HepG2 (cell line): Measurements from ENCODE around the gene PRR36. TPM values are rescaled to one million over a fixed set of nuclear protein-coding genes. Genes with fewer than 3 reads are reported as not detected.
A peak's percentile ranks its signal among the peaks of the same experiment; 100 is the strongest.

Source experiments
- FOXC1 ChIP-seq: sonication (generic); formaldehyde crosslinking; IDR thresholded peaks from 2 replicates; pipeline ENCODE4 v1.8.0; 2022; ENCODE audit warnings: mild to moderate bottlenecking, missing genetic modification reagents, borderline replicate concordance
- MAZ ChIP-seq, 2 experiments: sonication (generic) in 1 of 2; formaldehyde crosslinking in 1 of 2; IDR thresholded peaks; 2 replicates each; pipeline versions ENCODE4 v1.5.0 to v1.6.1; 2012 to 2020; ENCODE audit warnings: low read depth in 2 of 2, mild to moderate bottlenecking in 2 of 2, borderline replicate concordance in 1 of 2, improper control_type of control experiment in 1 of 2, low read length in 1 of 2, missing genetic modification reagents in 1 of 2, moderate library complexity in 1 of 2
- MIER2 ChIP-seq: IDR thresholded peaks from 2 replicates; pipeline ENCODE4 v1.6.1; 2016; ENCODE audit warnings: missing biosample characterization, missing genetic modification reagents
- NCOA1 ChIP-seq: sonication (generic); formaldehyde crosslinking; IDR thresholded peaks from 2 replicates; pipeline ENCODE4 v1.9.0; 2021; ENCODE audit warnings: missing genetic modification reagents
- RFX1 ChIP-seq: fragments of 450-650 bp; IDR thresholded peaks from 2 replicates; pipeline ENCODE4 v1.6.1; 2017
- SCMH1 ChIP-seq: sonication (generic); formaldehyde crosslinking; IDR thresholded peaks from 2 replicates; pipeline ENCODE4 v1.9.0; 2021; ENCODE audit warnings: missing genetic modification reagents, mild to moderate bottlenecking, borderline replicate concordance
- SOX13 ChIP-seq, 3 experiments: fragments of 450-650 bp in 1 of 3; sonication (generic) in 1 of 3; formaldehyde crosslinking in 1 of 3; IDR thresholded peaks in 2 of 3; conservative IDR thresholded peaks in 1 of 3; 2 replicates each; pipeline versions ENCODE4 v1.5.0 to v1.6.1; 2016 to 2020; ENCODE audit warnings: antibody characterized with exemption in 1 of 3, mild to moderate bottlenecking in 1 of 3, missing compliant biosample characterization in 1 of 3, missing genetic modification reagents in 1 of 3, moderate library complexity in 1 of 3
- ZNF143 ChIP-seq: sonication (generic); formaldehyde crosslinking; IDR thresholded peaks from 2 replicates; pipeline ENCODE4 v1.4.0; 2020; ENCODE audit warnings: missing genetic modification reagents
- ZNF260 ChIP-seq: sonication (generic); formaldehyde crosslinking; IDR thresholded peaks from 2 replicates; pipeline ENCODE4 v1.4.0; 2020; ENCODE audit warnings: missing genetic modification reagents, low read depth, mild to moderate bottlenecking, borderline replicate concordance
- ZNF282 ChIP-seq: fragments of 450-650 bp; IDR thresholded peaks from 2 replicates; pipeline ENCODE4 v1.6.1; 2018; ENCODE audit not compliant: partially characterized antibody
- ZNF333 ChIP-seq: sonication (generic); formaldehyde crosslinking; IDR thresholded peaks from 2 replicates; pipeline ENCODE4 v1.4.0; 2020; ENCODE audit warnings: mild to moderate bottlenecking, missing genetic modification reagents, borderline replicate concordance
- ZNF660 ChIP-seq: sonication (generic); formaldehyde crosslinking; IDR thresholded peaks from 2 replicates; pipeline ENCODE4 v1.5.1; 2020; ENCODE audit warnings: mild to moderate bottlenecking, low read depth, missing genetic modification reagents, borderline replicate concordance
- polyA plus RNA-seq, 8 experiments: library from polyadenylated mRNA; depleted of rRNA in 3 of 8; stranded (reverse) in 7 of 8; unstranded in 1 of 8; fragments of >200 nt; fragmentation: Illumina TruSeq in 4 of 8; extraction: Trizol in 4 of 8; gene quantifications; 2 replicates each; pipeline versions ENCODE4 v1.2.1 to v1.2.3, GENCODE V29; 2011 to 2016; ENCODE audit warnings: low read depth in 4 of 8, missing spikeins in 1 of 8, mixed read lengths in 1 of 8; ENCODE audit not compliant: insufficient read depth in 1 of 8
- total RNA-seq, 5 experiments: library from RNA; depleted of rRNA; stranded (reverse); fragments of >200 nt; fragmentation: Illumina TruSeq; extraction: Trizol; gene quantifications; 2 replicates each; pipeline ENCODE4 v1.2.3, GENCODE V29; 2016; ENCODE audit warnings: low read depth in 1 of 5
- TF ChIP-seq, protein P1 (sequence below): IDR thresholded peaks from 2 replicates; pipeline ENCODE4 v1.4.0; 2020; ENCODE audit warnings: mild to moderate bottlenecking, missing genetic modification reagents
- TF ChIP-seq, protein P2 (sequence below): sonication (generic); formaldehyde crosslinking; IDR thresholded peaks from 2 replicates; pipeline ENCODE4 v1.8.0; 2022; ENCODE audit warnings: mild to moderate bottlenecking, missing genetic modification reagents, moderate library complexity
- TF ChIP-seq, protein P3 (sequence below): sonication (generic); formaldehyde crosslinking; IDR thresholded peaks from 2 replicates; pipeline ENCODE4 v1.5.1; 2020; ENCODE audit warnings: mild to moderate bottlenecking, moderate library complexity, missing genetic modification reagents
- TF ChIP-seq, protein P4 (sequence below): sonication (generic); formaldehyde crosslinking; IDR thresholded peaks from 2 replicates; pipeline ENCODE4 v1.4.0; 2020; ENCODE audit warnings: mild to moderate bottlenecking, missing genetic modification reagents

Gene PRR36
- total and polyA plus RNA-seq, 2 of the 13 experiments (the other 11 are each of a cell fraction or from before 2014, with no cell fraction given): 0.07 to 0.17 TPM

DNA sequence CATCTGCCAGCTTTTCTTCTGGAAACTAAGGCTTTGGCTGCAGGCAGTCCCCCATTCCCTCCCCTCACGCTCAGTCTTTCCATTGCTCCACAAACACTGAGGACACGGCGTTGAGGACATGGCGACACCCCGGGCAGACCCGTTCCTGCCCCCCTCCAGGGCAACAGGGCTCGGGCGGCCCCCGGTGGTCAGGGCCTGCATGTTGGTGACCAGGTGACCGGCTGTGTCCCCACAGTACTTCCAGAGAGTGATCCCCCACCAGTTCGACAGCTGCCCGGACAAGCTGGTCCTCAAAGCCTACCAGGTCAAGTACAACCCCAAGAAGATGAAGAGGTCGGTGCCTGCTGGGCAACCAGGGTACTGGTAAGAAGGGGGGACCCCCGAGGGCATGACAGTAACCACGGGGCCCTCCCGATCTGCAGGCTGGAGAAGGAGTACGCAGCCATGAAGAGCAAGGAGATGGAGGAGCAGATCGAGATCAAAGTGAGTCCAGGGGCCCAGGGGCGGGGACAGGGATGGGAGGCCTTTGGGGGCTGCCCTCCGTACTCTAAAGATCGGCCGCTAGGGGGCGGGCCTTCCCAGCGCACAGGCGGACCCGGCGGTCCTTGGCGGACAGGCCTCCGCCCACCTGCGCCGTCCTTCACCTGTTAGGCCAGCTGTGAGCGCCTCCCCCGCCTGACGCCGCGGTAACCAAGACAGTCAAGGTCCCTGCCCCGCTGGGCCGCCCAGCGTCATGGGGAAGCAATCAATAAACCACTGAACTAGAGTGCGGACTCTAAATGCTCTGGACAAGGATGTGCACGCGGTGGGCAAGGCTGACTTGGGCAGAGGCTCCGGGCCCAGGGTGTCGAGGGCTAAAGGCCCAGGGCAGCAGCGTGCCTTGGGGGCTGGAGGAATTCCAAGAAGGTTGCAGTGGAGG lies 21.1 kb downstream of the PRR36 start (continued):
- TF ChIP-seq, protein P1, sequence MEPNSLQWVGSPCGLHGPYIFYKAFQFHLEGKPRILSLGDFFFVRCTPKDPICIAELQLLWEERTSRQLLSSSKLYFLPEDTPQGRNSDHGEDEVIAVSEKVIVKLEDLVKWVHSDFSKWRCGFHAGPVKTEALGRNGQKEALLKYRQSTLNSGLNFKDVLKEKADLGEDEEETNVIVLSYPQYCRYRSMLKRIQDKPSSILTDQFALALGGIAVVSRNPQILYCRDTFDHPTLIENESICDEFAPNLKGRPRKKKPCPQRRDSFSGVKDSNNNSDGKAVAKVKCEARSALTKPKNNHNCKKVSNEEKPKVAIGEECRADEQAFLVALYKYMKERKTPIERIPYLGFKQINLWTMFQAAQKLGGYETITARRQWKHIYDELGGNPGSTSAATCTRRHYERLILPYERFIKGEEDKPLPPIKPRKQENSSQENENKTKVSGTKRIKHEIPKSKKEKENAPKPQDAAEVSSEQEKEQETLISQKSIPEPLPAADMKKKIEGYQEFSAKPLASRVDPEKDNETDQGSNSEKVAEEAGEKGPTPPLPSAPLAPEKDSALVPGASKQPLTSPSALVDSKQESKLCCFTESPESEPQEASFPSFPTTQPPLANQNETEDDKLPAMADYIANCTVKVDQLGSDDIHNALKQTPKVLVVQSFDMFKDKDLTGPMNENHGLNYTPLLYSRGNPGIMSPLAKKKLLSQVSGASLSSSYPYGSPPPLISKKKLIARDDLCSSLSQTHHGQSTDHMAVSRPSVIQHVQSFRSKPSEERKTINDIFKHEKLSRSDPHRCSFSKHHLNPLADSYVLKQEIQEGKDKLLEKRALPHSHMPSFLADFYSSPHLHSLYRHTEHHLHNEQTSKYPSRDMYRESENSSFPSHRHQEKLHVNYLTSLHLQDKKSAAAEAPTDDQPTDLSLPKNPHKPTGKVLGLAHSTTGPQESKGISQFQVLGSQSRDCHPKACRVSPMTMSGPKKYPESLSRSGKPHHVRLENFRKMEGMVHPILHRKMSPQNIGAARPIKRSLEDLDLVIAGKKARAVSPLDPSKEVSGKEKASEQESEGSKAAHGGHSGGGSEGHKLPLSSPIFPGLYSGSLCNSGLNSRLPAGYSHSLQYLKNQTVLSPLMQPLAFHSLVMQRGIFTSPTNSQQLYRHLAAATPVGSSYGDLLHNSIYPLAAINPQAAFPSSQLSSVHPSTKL: peak; percentile 83
- TF ChIP-seq ZNF282 (no peak), ZNF260 (CRISPR knock-in tag) (no peak), RFX1 (peak; percentile 67), SOX13 (IDR thresholded peaks at IDR 0.05) (no peak), SOX13 (CRISPR knock-in tag; conservative IDR thresholded peaks at IDR 0.05 in 1 of 2, IDR thresholded peaks at IDR 0.05 in 1 of 2) (peak in 1 of 2 experiments; percentile 66; a peak in 2 of 4 replicates), MIER2 (CRISPR knock-in tag) (peak; percentile 75), FOXC1 (peak; percentile 96), SCMH1 (CRISPR knock-in tag) (no peak), ZNF143 (CRISPR knock-in tag) (peak; percentile 24; the same call in 1 of the 2 replicates), NCOA1 (CRISPR knock-in tag) (peak; percentile 92), MAZ (IDR thresholded peaks at IDR 0.05; ENCODE audit: borderline replicate concordance, low read depth, low read length) (peak; percentile 92), MAZ (CRISPR knock-in tag; IDR thresholded peaks at IDR 0.05; ENCODE audit: low read depth) (peak; percentile 97), ZNF660 (0 out of 2 replicates have a peak, but pooled peaks have one; percentile 37), ZNF333 (no peak)
- TF ChIP-seq, protein P2, sequence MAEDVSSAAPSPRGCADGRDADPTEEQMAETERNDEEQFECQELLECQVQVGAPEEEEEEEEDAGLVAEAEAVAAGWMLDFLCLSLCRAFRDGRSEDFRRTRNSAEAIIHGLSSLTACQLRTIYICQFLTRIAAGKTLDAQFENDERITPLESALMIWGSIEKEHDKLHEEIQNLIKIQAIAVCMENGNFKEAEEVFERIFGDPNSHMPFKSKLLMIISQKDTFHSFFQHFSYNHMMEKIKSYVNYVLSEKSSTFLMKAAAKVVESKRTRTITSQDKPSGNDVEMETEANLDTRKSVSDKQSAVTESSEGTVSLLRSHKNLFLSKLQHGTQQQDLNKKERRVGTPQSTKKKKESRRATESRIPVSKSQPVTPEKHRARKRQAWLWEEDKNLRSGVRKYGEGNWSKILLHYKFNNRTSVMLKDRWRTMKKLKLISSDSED (CRISPR knock-in tag): no peak
- TF ChIP-seq, protein P3, sequence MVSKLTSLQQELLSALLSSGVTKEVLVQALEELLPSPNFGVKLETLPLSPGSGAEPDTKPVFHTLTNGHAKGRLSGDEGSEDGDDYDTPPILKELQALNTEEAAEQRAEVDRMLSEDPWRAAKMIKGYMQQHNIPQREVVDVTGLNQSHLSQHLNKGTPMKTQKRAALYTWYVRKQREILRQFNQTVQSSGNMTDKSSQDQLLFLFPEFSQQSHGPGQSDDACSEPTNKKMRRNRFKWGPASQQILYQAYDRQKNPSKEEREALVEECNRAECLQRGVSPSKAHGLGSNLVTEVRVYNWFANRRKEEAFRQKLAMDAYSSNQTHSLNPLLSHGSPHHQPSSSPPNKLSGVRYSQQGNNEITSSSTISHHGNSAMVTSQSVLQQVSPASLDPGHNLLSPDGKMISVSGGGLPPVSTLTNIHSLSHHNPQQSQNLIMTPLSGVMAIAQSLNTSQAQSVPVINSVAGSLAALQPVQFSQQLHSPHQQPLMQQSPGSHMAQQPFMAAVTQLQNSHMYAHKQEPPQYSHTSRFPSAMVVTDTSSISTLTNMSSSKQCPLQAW (CRISPR knock-in tag): peak; percentile 97
- TF ChIP-seq, protein P4, sequence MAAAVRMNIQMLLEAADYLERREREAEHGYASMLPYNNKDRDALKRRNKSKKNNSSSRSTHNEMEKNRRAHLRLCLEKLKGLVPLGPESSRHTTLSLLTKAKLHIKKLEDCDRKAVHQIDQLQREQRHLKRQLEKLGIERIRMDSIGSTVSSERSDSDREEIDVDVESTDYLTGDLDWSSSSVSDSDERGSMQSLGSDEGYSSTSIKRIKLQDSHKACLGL (CRISPR knock-in tag): peak; percentile 89
